Mesenchymal stem cell (in vitro differentiated cells and primary cell): ENCODE data around the gene C16orf78.
"Not testable (repeated sequence)": the region's sequence is repeated elsewhere in the genome, so short reads cannot be mapped to it uniquely, and the experiment has no call there.

Experiments
- DNase-seq: peaks from one replicate; pipeline ENCODE4 v3.0.0-alpha.2; 2013
- H2AFZ ChIP-seq: one replicate; pipeline ENCODE4 v1.6.1; 2013; ENCODE audit warnings: low read depth, mild to moderate bottlenecking, control low read depth, inconsistent platforms, low read length, moderate library complexity
- H2AK5ac ChIP-seq: 2 replicates; pipeline ENCODE4 v1.6.1; 2013; ENCODE audit warnings: low read length, moderate library complexity, mild to moderate bottlenecking, inconsistent platforms; ENCODE audit not compliant: severe bottlenecking
- H2BK120ac ChIP-seq: one replicate; pipeline ENCODE4 v1.6.1; 2013; ENCODE audit warnings: low read depth, mild to moderate bottlenecking, inconsistent platforms, low read length, moderate library complexity
- H2BK12ac ChIP-seq, 2 experiments: one replicate each; pipeline ENCODE4 v1.6.1; 2013; ENCODE audit warnings: inconsistent platforms in 2 of 2, low read length in 2 of 2, mild to moderate bottlenecking in 2 of 2, moderate library complexity in 2 of 2, control low read depth in 1 of 2
- H2BK15ac ChIP-seq: one replicate; pipeline ENCODE4 v1.6.1; 2013; ENCODE audit warnings: mild to moderate bottlenecking, low read depth, inconsistent platforms; ENCODE audit not compliant: poor library complexity, severe bottlenecking
- H2BK5ac ChIP-seq: 2 replicates; pipeline ENCODE4 v1.6.1; 2013; ENCODE audit warnings: low read depth, mild to moderate bottlenecking, low read length, control low read depth, inconsistent platforms; ENCODE audit not compliant: poor library complexity, severe bottlenecking
- H3K14ac ChIP-seq, 2 experiments: one replicate each; pipeline ENCODE4 v1.6.1; 2013; ENCODE audit warnings: inconsistent platforms in 2 of 2, low read length in 2 of 2, control low read depth in 1 of 2, mild to moderate bottlenecking in 1 of 2, moderate library complexity in 1 of 2
- H3K18ac ChIP-seq, 2 experiments: one replicate each; pipeline ENCODE4 v1.6.1; 2013; ENCODE audit warnings: inconsistent platforms in 2 of 2, low read length in 2 of 2, control low read depth in 1 of 2, low read depth in 1 of 2, mild to moderate bottlenecking in 1 of 2
- H3K23ac ChIP-seq, 2 experiments: one replicate each; pipeline ENCODE4 v1.6.1; 2013; ENCODE audit warnings: inconsistent platforms in 2 of 2, low read length in 2 of 2, mild to moderate bottlenecking in 2 of 2, moderate library complexity in 2 of 2, control low read depth in 1 of 2
- H3K27ac ChIP-seq: 2 replicates; pipeline ENCODE4 v1.5.1; 2013; ENCODE audit warnings: mild to moderate bottlenecking, moderate library complexity, low read length, control low read depth, inconsistent platforms; ENCODE audit not compliant: poor library complexity, severe bottlenecking
- H3K27me3 ChIP-seq, 2 experiments: 2 replicates each; pipeline versions ENCODE4 v1.6.1 to v1.7.0; 2013; ENCODE audit warnings: low read length in 2 of 2, mild to moderate bottlenecking in 2 of 2, moderate library complexity in 2 of 2, control low read depth in 1 of 2, inconsistent platforms in 1 of 2; ENCODE audit not compliant: control insufficient read depth in 1 of 2, insufficient read depth in 1 of 2
- H3K36me3 ChIP-seq, 2 experiments: 2 replicates each; pipeline versions ENCODE4 v1.6.1 to v1.7.0; 2013; ENCODE audit warnings: low read length in 2 of 2, control low read depth in 1 of 2, inconsistent platforms in 1 of 2, low read depth in 1 of 2, mild to moderate bottlenecking in 1 of 2; ENCODE audit not compliant: insufficient read depth in 2 of 2, control insufficient read depth in 1 of 2
- H3K4ac ChIP-seq, 2 experiments: one replicate each; pipeline ENCODE4 v1.6.1; 2013; ENCODE audit warnings: inconsistent platforms in 2 of 2, low read length in 2 of 2, mild to moderate bottlenecking in 2 of 2, moderate library complexity in 2 of 2, control low read depth in 1 of 2, low read depth in 1 of 2
- H3K4me1 ChIP-seq: 2 replicates; pipeline ENCODE4 v1.6.1; 2013; ENCODE audit warnings: low read depth, low read length, control low read depth; ENCODE audit not compliant: control insufficient read depth, insufficient read depth
- H3K4me2 ChIP-seq: 2 replicates; pipeline ENCODE4 v1.6.1; 2013; ENCODE audit warnings: low read length, mild to moderate bottlenecking, inconsistent platforms; ENCODE audit not compliant: poor library complexity, severe bottlenecking
- H3K4me3 ChIP-seq, 2 experiments: 2 replicates each; pipeline versions ENCODE4 v1.5.1 to v1.7.0; 2013; ENCODE audit warnings: low read length in 2 of 2, mild to moderate bottlenecking in 2 of 2, control low read depth in 1 of 2, low read depth in 1 of 2; ENCODE audit not compliant: insufficient read depth in 1 of 2
- H3K79me1 ChIP-seq: replicated peaks from 2 replicates; pipeline ENCODE4 v1.6.1; 2013; ENCODE audit warnings: mild to moderate bottlenecking, control low read depth, low read length, inconsistent platforms; ENCODE audit not compliant: poor library complexity, severe bottlenecking
- H3K9ac ChIP-seq: 2 replicates; pipeline ENCODE4 v1.7.0; 2013; ENCODE audit warnings: mild to moderate bottlenecking, low read length, moderate library complexity
- H3K9me3 ChIP-seq: 2 replicates; pipeline ENCODE4 v1.7.0; 2013; ENCODE audit warnings: mild to moderate bottlenecking, low read length; ENCODE audit not compliant: control insufficient read depth
- H4K8ac ChIP-seq: one replicate; pipeline ENCODE4 v1.6.1; 2013; ENCODE audit warnings: inconsistent platforms, mild to moderate bottlenecking, low read length, moderate library complexity
- H4K91ac ChIP-seq: one replicate; pipeline ENCODE4 v1.6.1; 2013; ENCODE audit warnings: mild to moderate bottlenecking, low read length, inconsistent platforms
- WGBS: methylation state at CpG from one replicate; pipeline ENCODE4 v1.1.7; 2013; ENCODE audit warnings: mixed read lengths; 5-methylcytosine and 5-hydroxymethylcytosine counted together

C16orf78 gene

DNA sequence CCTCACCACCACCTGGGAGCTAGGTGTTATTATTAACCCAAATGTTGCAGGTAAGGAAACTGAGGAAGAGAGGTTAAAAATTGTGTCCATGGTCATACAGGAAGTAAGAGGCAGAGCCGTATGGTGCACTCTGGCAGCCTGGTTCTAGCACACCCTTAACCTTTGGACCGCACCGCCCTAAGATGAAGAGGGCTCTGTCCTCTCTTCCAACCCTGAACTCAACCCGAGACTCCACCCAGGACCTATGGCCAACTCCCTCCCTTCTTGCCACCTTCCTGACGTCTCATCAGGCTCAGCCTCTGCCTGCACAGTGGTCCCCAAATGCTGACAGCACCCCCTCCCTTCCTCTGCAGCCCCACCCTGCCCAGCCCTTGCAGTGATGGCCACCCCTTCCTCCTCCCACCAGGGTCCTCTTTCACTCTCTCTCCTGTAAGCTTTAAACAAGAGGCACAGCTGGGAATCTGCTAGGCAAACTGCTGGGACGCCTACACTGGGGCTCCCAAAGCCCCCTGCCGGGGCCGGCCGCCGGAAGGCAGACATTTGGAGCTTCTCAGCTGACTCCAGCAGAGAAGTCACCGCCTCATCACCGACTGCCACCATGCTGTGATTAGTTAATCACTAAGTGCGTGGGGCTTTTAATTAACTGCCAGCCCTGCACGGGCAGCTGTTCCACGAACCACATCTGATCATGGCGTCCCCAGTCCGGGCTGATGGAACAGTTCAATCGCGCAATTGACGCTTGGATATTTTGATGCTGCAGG, 16.7 kb upstream of the C16orf78 start:
- H2BK12ac ChIP-seq, result no peak overlapping the region
- H3K23ac ChIP-seq, result no peak overlapping the region
- no peak overlapping the region for H2BK15ac ChIP-seq
- H3K4me3 ChIP-seq, result no peak overlapping the region
- H3K14ac ChIP-seq, result no peak overlapping the region
- H3K27me3 ChIP-seq, result peaks cover 16 to 17% of the 10 kb centered on the region in 2 experiments
- DNase-seq, result no peak
- no peaks in the 10 kb centered on the region for H3K9me3 ChIP-seq
- no peak overlapping the region for H2BK120ac ChIP-seq
- WGBS, result 66% methylated on average over 20 of the region's 20 CpGs
- no peak overlapping the region for H3K18ac ChIP-seq
- no peaks in the 10 kb centered on the region for H3K79me1 ChIP-seq
- H4K8ac ChIP-seq, result no peak overlapping the region
- H2BK5ac ChIP-seq, result no peak overlapping the region
- no peak overlapping the region for H3K4ac ChIP-seq
- H4K91ac ChIP-seq, result no peak overlapping the region
- H3K36me3 ChIP-seq, result no peaks in the 10 kb centered on the region
- no peak overlapping the region for H2AFZ ChIP-seq
- no peak overlapping the region for H3K9ac ChIP-seq
- no peak overlapping the region for H2AK5ac ChIP-seq
- no peak overlapping the region for H3K27ac ChIP-seq
- H3K4me2 ChIP-seq, result no peak overlapping the region
- H3K4me1 ChIP-seq, result no peaks in the 10 kb centered on the region

DNA sequence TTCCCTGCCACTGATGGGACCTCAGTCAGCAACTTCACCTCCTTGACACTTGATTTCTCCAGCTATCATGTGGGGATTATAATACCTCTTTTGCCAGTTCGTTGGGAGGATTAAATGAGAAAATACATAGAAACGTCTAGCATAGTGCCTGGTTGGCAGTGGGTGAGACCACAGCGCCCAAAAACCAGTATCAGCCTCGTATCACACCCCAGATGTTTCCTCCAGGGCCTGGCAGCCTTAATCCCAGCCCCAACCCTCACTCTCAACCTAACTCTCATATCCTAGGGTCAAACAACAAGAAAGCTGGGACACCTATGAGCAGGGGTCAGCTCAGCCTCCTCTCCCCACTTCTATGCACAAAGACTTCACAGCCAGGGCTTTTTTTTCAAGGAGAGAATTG, 14.0 kb upstream of the C16orf78 start:
- Histone ChIP-seq H3K4ac (no peak overlapping the region), H2BK120ac (no peak overlapping the region), H2AFZ (no peak overlapping the region), H2AK5ac (no peak overlapping the region), H4K8ac (no peak overlapping the region), H3K4me1 (no peaks in the 10 kb centered on the region), H3K18ac (no peak overlapping the region), H3K4me3 (no peak overlapping the region), H3K23ac (no peak overlapping the region), H2BK5ac (no peak overlapping the region), H3K9me3 (no peaks in the 10 kb centered on the region), H3K79me1 (no peaks in the 10 kb centered on the region), H4K91ac (no peak overlapping the region), H3K27ac (no peak overlapping the region), H3K14ac (no peak overlapping the region), H3K4me2 (no peak overlapping the region), H2BK12ac (no peak overlapping the region), H3K36me3 (no peaks in the 10 kb centered on the region), H3K9ac (no peak overlapping the region), H3K27me3 (peaks cover 7 to 17% of the 10 kb centered on the region in 2 experiments), H2BK15ac (no peak overlapping the region)
- 38% methylated on average over 4 of the region's 4 CpGs for WGBS
- no peak for DNase-seq

GRCh38 chr16:49361731-49362130, 11.9 kb upstream of the C16orf78 start:
- H3K23ac ChIP-seq, H3K9ac ChIP-seq, H2AK5ac ChIP-seq, H3K18ac ChIP-seq, H3K9me3 ChIP-seq, DNase-seq, H4K8ac ChIP-seq, H3K4me1 ChIP-seq, H3K79me1 ChIP-seq, H2BK12ac ChIP-seq, H3K4me3 ChIP-seq, H3K4ac ChIP-seq, H3K27ac ChIP-seq, H3K36me3 ChIP-seq, H2AFZ ChIP-seq, H2BK15ac ChIP-seq, H3K4me2 ChIP-seq, H4K91ac ChIP-seq, H3K14ac ChIP-seq, H2BK5ac ChIP-seq, H2BK120ac ChIP-seq: not testable (repeated sequence)
- WGBS, result 62% methylated on average over 6 of the region's 6 CpGs
- H3K27me3 ChIP-seq, result peaks cover 4 to 12% of the 10 kb centered on the region in 2 experiments

DNA sequence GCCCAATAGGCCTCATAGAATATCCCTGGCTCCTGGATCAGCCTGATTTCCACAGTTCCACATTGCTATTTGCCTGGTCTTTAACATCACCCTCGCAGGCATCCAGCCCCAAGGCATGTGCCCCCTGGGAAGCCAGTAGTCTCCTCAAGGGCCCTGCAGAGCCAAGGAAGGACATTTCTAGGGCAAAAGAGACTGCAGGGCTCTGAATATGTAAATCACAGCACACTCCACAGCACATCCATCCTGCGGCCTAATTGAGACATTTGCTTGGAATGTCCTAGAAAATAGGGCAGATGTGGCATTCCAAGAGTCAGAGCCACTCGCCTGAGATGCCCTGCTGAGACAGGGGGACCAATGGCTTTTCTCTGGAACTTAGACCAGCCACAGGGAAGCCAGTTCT, 11.4 kb upstream of the C16orf78 start:
- no peak overlapping the region for H3K18ac ChIP-seq
- H3K27me3 ChIP-seq, result peaks cover 4 to 7% of the 10 kb centered on the region in 2 experiments
- H2AFZ ChIP-seq, result no peak overlapping the region
- no peak overlapping the region for H2BK5ac ChIP-seq
- H2AK5ac ChIP-seq, result no peak overlapping the region
- no peaks in the 10 kb centered on the region for H3K4me1 ChIP-seq
- H2BK15ac ChIP-seq, result no peak overlapping the region
- H3K27ac ChIP-seq, result no peak overlapping the region
- H2BK120ac ChIP-seq, result no peak overlapping the region
- H3K14ac ChIP-seq, result no peak overlapping the region
- no peak overlapping the region for H3K4me3 ChIP-seq
- H2BK12ac ChIP-seq, result no peak overlapping the region
- H3K9ac ChIP-seq, result no peak overlapping the region
- WGBS, result 45% methylated on average over 3 of the region's 3 CpGs
- DNase-seq, result no peak
- no peak overlapping the region for H3K4ac ChIP-seq
- no peaks in the 10 kb centered on the region for H3K79me1 ChIP-seq
- H3K23ac ChIP-seq, result no peak overlapping the region
- H4K8ac ChIP-seq, result no peak overlapping the region
- no peaks in the 10 kb centered on the region for H3K36me3 ChIP-seq
- no peaks in the 10 kb centered on the region for H3K9me3 ChIP-seq
- no peak overlapping the region for H4K91ac ChIP-seq
- no peak overlapping the region for H3K4me2 ChIP-seq
